Measurements from ENCODE around the gene ADD2. TPM values are rescaled to one million over a fixed set of nuclear protein-coding genes. Genes with fewer than 3 reads are reported as not detected.

ADD2 gene
- total RNA-seq, 1 experiment from 2014 or later: 0.23 TPM

DNA sequence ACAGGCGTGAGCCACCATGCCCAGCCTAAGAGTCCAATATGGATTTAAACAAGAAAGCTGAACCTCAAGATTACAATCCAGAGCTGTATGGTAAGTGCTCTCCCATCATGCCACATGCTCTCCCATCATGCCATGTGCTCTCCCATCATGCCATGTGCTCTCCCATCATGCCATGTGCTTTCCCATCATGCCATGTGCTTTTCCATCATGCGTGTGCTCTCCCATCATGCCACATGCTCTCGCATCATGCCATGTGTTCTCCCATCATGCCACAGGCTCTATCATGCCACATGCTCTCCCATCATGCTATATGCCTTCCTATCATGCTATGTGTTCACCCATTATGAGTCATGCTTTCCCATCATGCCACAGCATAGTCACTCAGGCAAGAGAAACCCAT lies 20.7 kb downstream of the ADD2 start:
- TF ChIP-seq, protein P1, sequence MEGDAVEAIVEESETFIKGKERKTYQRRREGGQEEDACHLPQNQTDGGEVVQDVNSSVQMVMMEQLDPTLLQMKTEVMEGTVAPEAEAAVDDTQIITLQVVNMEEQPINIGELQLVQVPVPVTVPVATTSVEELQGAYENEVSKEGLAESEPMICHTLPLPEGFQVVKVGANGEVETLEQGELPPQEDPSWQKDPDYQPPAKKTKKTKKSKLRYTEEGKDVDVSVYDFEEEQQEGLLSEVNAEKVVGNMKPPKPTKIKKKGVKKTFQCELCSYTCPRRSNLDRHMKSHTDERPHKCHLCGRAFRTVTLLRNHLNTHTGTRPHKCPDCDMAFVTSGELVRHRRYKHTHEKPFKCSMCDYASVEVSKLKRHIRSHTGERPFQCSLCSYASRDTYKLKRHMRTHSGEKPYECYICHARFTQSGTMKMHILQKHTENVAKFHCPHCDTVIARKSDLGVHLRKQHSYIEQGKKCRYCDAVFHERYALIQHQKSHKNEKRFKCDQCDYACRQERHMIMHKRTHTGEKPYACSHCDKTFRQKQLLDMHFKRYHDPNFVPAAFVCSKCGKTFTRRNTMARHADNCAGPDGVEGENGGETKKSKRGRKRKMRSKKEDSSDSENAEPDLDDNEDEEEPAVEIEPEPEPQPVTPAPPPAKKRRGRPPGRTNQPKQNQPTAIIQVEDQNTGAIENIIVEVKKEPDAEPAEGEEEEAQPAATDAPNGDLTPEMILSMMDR (IDR thresholded peaks at IDR 0.05; ENCODE audit: unreplicated experiment): no peak
- intact Hi-C loops (cut with micrococcal nuclease): no loop called here
- Mint-ChIP-seq H3K36me3 (ENCODE audit: insufficient read depth, unreplicated experiment) (no peaks in the 10 kb centered on the region), H3K27me3 (ENCODE audit: insufficient read depth, unreplicated experiment) (peaks cover 12% of the 10 kb centered on the region), H3K4me1 (ENCODE audit: insufficient read depth, unreplicated experiment) (no peaks in the 10 kb centered on the region), H3K4me3 (ENCODE audit: unreplicated experiment) (no peak overlapping the region), H3K27ac (ENCODE audit: low read depth, unreplicated experiment) (no peak overlapping the region), H3K9me3 (ENCODE audit: unreplicated experiment) (peaks cover 7% of the 10 kb centered on the region)
- no peak for DNase-seq (ENCODE audit: unreplicated experiment)
- CTCF ChIA-PET: no interaction called here
- POLR2A ChIA-PET: no interaction called here
- BruUV-seq (replicated peaks): no TSS peak

DNA sequence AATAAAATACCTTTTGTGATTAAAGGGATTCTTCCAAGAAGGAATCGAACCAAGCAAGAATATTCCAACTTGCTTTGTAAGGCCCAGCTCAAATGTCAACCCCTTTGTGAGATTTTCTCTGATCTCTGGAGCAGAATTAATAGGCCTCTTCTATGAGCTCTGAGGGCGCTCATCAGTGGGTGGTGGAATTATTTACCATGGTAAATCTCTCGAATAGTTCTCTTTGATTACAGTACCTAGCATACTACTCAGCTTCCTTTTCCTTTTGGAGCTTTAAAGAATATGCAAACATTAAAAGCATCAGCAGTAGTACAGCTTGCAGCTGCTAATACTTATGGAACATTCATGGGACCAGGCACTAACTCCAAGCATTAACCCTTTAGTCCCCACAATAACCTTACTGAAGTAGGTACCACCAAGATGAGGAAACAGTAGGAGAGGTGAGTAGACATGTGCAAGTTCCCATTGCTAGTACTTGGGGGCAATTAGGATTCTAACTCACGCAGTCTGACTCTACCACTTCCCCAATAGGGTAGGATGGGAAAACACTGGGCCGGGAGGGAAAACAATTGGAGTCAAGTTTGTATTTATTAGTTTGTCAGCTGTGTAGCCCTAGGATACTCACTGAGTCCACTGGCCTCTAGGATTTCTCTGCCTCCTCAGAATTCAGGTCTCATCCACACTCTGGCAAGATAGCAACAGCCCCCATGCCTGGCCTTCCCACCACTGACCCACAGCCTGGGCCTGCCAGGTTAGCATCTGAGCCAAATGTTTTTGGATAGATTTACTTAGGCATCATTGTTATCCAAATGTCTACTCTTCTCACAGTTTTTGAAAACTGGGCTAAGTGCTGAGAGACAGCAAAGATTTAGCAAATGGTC lies 21.7 kb downstream of the ADD2 start:
- TF ChIP-seq, protein P1 (IDR thresholded peaks at IDR 0.05; ENCODE audit: unreplicated experiment): no peak
- no peak overlapping the region for H3K27ac Mint-ChIP-seq (ENCODE audit: low read depth, unreplicated experiment)
- no TSS peak for BruUV-seq (replicated peaks)
- no peaks in the 10 kb centered on the region for H3K36me3 Mint-ChIP-seq (ENCODE audit: insufficient read depth, unreplicated experiment)
- DNase-seq (ENCODE audit: unreplicated experiment): no peak
- H3K27me3 Mint-ChIP-seq (ENCODE audit: insufficient read depth, unreplicated experiment): peaks cover 15% of the 10 kb centered on the region
- H3K4me1 Mint-ChIP-seq (ENCODE audit: insufficient read depth, unreplicated experiment): no peaks in the 10 kb centered on the region
- intact Hi-C loops (cut with micrococcal nuclease): no loop called here
- ChIA-PET POLR2A (no interaction called here), CTCF (interaction anchor here (0.5 to 1.1 kb wide), 2 partner anchors 115 to 219 kb away, joined by 3 to 4 read pairs; no protein-coding TSS in a partner anchor)
- H3K9me3 Mint-ChIP-seq (ENCODE audit: unreplicated experiment): peaks cover 7% of the 10 kb centered on the region
- H3K4me3 Mint-ChIP-seq (ENCODE audit: unreplicated experiment): no peak overlapping the region

DNA sequence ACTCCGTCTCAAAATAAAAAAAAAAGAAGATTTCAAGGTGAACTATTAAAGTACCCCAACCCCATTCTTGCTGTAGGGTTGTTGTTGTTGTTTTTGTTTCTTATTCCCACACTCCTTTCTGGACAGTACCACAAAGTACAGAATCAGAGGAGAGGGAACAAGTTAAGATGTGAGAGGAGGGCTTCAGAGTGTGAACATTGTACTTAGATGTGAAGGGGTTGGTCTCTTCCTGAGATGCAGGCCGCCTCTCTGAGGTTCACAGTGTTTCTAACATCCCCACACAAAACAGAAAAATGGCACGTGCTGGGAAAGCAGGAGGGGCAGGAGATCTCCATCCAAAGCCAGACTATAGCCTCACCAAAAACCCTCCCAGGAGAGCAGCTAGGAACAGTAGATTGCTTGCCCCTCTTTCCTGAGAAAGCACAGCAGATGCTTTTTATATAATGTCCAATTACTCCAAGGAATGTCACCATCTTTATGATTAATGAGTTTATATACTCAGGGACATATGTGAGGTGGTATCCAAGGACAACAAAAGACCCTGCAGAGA lies 22.6 kb downstream of the ADD2 start:
- H3K27me3 Mint-ChIP-seq (ENCODE audit: insufficient read depth, unreplicated experiment): peaks cover 19% of the 10 kb centered on the region
- POLR2A ChIA-PET: no interaction called here
- TF ChIP-seq, protein P1 (IDR thresholded peaks at IDR 0.05; ENCODE audit: unreplicated experiment): no peak
- H3K36me3 Mint-ChIP-seq (ENCODE audit: insufficient read depth, unreplicated experiment): no peaks in the 10 kb centered on the region
- H3K9me3 Mint-ChIP-seq (ENCODE audit: unreplicated experiment): peaks cover 7% of the 10 kb centered on the region
- H3K4me1 Mint-ChIP-seq (ENCODE audit: insufficient read depth, unreplicated experiment): no peaks in the 10 kb centered on the region
- DNase-seq (ENCODE audit: unreplicated experiment): no peak
- no peak overlapping the region for H3K4me3 Mint-ChIP-seq (ENCODE audit: unreplicated experiment)
- CTCF ChIA-PET: interaction anchor here (0.5 kb wide), 1 partner anchor 220 kb away, joined by 3 read pairs; no protein-coding TSS in a partner anchor
- intact Hi-C loops (cut with micrococcal nuclease): no loop called here
- no TSS peak for BruUV-seq (replicated peaks)
- no peak overlapping the region for H3K27ac Mint-ChIP-seq (ENCODE audit: low read depth, unreplicated experiment)

DNA sequence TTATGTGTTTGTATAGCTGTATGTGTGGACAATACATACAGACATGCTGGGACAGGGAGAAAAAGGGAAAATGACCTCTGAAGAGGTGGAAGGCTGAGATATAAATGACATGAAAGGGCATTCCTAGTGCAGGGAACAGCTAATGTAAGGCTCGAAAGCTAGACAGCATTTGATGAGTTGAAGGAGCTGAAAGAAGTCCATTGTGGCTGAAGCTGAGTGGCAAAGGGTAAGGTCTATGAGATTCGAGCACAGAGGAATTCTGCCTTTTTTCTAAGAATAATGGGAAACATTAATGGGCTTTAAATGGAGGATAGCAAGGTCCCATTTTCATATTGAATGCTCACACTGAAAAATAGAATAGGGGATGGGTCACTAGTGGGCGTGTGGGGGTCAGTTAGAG lies 23.6 kb downstream of the ADD2 start:
- no peaks in the 10 kb centered on the region for H3K4me1 Mint-ChIP-seq (ENCODE audit: insufficient read depth, unreplicated experiment)
- peaks cover 11% of the 10 kb centered on the region for H3K27me3 Mint-ChIP-seq (ENCODE audit: insufficient read depth, unreplicated experiment)
- H3K36me3 Mint-ChIP-seq (ENCODE audit: insufficient read depth, unreplicated experiment): no peaks in the 10 kb centered on the region
- TF ChIP-seq, protein P1 (IDR thresholded peaks at IDR 0.05; ENCODE audit: unreplicated experiment): no peak
- ChIA-PET POLR2A (no interaction called here), CTCF (interaction anchor here (0.6 to 1.3 kb wide), 2 partner anchors 89 to 413 kb away, joined by 3 to 4 read pairs; no protein-coding TSS in a partner anchor)
- H3K4me3 Mint-ChIP-seq (ENCODE audit: unreplicated experiment): no peak overlapping the region
- BruUV-seq (replicated peaks): no TSS peak
- H3K27ac Mint-ChIP-seq (ENCODE audit: low read depth, unreplicated experiment): no peak overlapping the region
- H3K9me3 Mint-ChIP-seq (ENCODE audit: unreplicated experiment): peaks cover 7% of the 10 kb centered on the region
- intact Hi-C loops (cut with micrococcal nuclease): no loop called here
- no peak for DNase-seq (ENCODE audit: unreplicated experiment)
